GM12878 (cell line): ENCODE data around the gene POLD1. TPM values are rescaled to one million over a fixed set of nuclear protein-coding genes. Genes with fewer than 3 reads are reported as not detected.

Experiments
- BACH1 ChIP-seq: fragments of 450-650 bp; IDR thresholded peaks from 2 replicates; pipeline ENCODE4 v1.6.1; 2017; ENCODE audit warnings: mild to moderate bottlenecking, borderline replicate concordance
- CHD4 ChIP-seq: fragments of 200-600 bp; sonication (generic); IDR thresholded peaks from 2 replicates; pipeline ENCODE4 v1.6.1; 2016; ENCODE audit warnings: mild to moderate bottlenecking
- CREM ChIP-seq: IDR thresholded peaks from 2 replicates; pipeline ENCODE4 v1.6.1; 2014; ENCODE audit warnings: antibody characterized with exemption, low read depth
- IKZF2 ChIP-seq, 2 experiments: fragments of 450-650 bp; IDR thresholded peaks; 2 replicates each; pipeline ENCODE4 v1.6.1; 2017; ENCODE audit warnings: mild to moderate bottlenecking in 2 of 2, moderate library complexity in 2 of 2
- IRF5 ChIP-seq: fragments of 450-650 bp; IDR thresholded peaks from 2 replicates; pipeline ENCODE4 v1.6.1; 2017; ENCODE audit warnings: borderline replicate concordance
- KLF5 ChIP-seq: fragments of 450-650 bp; IDR thresholded peaks from 2 replicates; pipeline ENCODE4 v1.6.1; 2014; ENCODE audit warnings: mild to moderate bottlenecking; ENCODE audit not compliant: partially characterized antibody
- MTA3 ChIP-seq: IDR thresholded peaks from 2 replicates; pipeline ENCODE4 v1.6.1; 2012; ENCODE audit warnings: low read length, inconsistent platforms, borderline replicate concordance
- PAX8 ChIP-seq: fragments of 450-650 bp; IDR thresholded peaks from 2 replicates; pipeline ENCODE4 v1.6.1; 2017; ENCODE audit warnings: mild to moderate bottlenecking, moderate library complexity
- PML ChIP-seq: IDR thresholded peaks from 2 replicates; pipeline ENCODE4 v1.6.1; 2012; ENCODE audit warnings: low read length, inconsistent platforms
- POU2F2 ChIP-seq: IDR thresholded peaks from 3 replicates; pipeline ENCODE4 v1.6.1; 2011; ENCODE audit warnings: low read depth, mild to moderate bottlenecking, low read length, borderline replicate concordance
- RAD51 ChIP-seq: fragments of 450-650 bp; IDR thresholded peaks from 2 replicates; pipeline ENCODE4 v1.6.1; 2016; ENCODE audit warnings: moderate library complexity, mild to moderate bottlenecking, inconsistent platforms
- ZNF274 ChIP-seq: IDR thresholded peaks from one replicate; pipeline ENCODE4 v1.8.0; 2011; ENCODE audit not compliant: insufficient read length, insufficient read depth
- ZNF622 ChIP-seq: fragments of 450-650 bp; IDR thresholded peaks from 2 replicates; pipeline ENCODE4 v1.6.1; 2017; ENCODE audit warnings: mild to moderate bottlenecking, inconsistent platforms
- ZZZ3 ChIP-seq: IDR thresholded peaks from 2 replicates; pipeline ENCODE4 v1.6.1; 2011; ENCODE audit warnings: low read depth; ENCODE audit not compliant: control insufficient read depth, insufficient read length
- polyA plus RNA-seq, 11 experiments: library from polyadenylated mRNA; depleted of rRNA in 4 of 11; unstranded in 6 of 11; stranded (reverse) in 5 of 11; fragments of >200 nt; fragmentation: Nextera tagmentation in 4 of 11; fragmentation: Illumina TruSeq in 1 of 11; extraction: Ambion mirVana in 4 of 11; extraction: Trizol in 1 of 11; gene quantifications; 1 replicate in 1 of 11; 2 replicates in 10 of 11; pipeline versions ENCODE4 v1.2.1 to v1.2.3, GENCODE V29; 2011 to 2016; ENCODE audit warnings: inconsistent platforms in 2 of 11, missing spikeins in 2 of 11, low read depth in 1 of 11
- total RNA-seq, 4 experiments: library from RNA; depleted of rRNA in 3 of 4; stranded (reverse); fragments of >200 nt in 3 of 4; fragmentation: Illumina TruSeq in 1 of 4; extraction: Trizol in 1 of 4; gene quantifications; 2 replicates each; pipeline versions ENCODE4 v1.2.1 to v1.2.3, GENCODE V29; 2013 to 2021
- TF ChIP-seq, protein P1 (sequence below): fragments of 450-650 bp; formaldehyde crosslinking; IDR thresholded peaks from 2 replicates; pipeline ENCODE4 v1.4.0; 2020; ENCODE audit warnings: mild to moderate bottlenecking, moderate library complexity
- TF ChIP-seq, protein P2 (sequence below): fragments of 150-350 bp; IDR thresholded peaks from 2 replicates; pipeline ENCODE4 v1.6.1; 2016; ENCODE audit warnings: low read depth, low read length
- TF ChIP-seq, protein P3 (sequence below): IDR thresholded peaks from 2 replicates; pipeline ENCODE4 v1.6.1; 2011; ENCODE audit warnings: borderline replicate concordance, low read depth, mild to moderate bottlenecking, moderate library complexity, low read length; ENCODE audit not compliant: insufficient read depth, poor library complexity, severe bottlenecking

Gene POLD1
- total and polyA plus RNA-seq, 10 of the 15 experiments (the other 5 are each of a cell fraction or from before 2014, with no cell fraction given): 0.76 to 165 (median 63.4) TPM

GRCh38 chr19:50368649-50369570 is 15.2 kb upstream of the POLD1 start (continued):
- no peak for TF ChIP-seq MTA3
- TF ChIP-seq, protein P1, sequence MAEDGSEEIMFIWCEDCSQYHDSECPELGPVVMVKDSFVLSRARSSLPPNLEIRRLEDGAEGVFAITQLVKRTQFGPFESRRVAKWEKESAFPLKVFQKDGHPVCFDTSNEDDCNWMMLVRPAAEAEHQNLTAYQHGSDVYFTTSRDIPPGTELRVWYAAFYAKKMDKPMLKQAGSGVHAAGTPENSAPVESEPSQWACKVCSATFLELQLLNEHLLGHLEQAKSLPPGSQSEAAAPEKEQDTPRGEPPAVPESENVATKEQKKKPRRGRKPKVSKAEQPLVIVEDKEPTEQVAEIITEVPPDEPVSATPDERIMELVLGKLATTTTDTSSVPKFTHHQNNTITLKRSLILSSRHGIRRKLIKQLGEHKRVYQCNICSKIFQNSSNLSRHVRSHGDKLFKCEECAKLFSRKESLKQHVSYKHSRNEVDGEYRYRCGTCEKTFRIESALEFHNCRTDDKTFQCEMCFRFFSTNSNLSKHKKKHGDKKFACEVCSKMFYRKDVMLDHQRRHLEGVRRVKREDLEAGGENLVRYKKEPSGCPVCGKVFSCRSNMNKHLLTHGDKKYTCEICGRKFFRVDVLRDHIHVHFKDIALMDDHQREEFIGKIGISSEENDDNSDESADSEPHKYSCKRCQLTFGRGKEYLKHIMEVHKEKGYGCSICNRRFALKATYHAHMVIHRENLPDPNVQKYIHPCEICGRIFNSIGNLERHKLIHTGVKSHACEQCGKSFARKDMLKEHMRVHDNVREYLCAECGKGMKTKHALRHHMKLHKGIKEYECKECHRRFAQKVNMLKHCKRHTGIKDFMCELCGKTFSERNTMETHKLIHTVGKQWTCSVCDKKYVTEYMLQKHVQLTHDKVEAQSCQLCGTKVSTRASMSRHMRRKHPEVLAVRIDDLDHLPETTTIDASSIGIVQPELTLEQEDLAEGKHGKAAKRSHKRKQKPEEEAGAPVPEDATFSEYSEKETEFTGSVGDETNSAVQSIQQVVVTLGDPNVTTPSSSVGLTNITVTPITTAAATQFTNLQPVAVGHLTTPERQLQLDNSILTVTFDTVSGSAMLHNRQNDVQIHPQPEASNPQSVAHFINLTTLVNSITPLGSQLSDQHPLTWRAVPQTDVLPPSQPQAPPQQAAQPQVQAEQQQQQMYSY (CRISPR knock-in tag): 0 out of 2 replicates have a peak, but pooled peaks have one; percentile 31
- TF ChIP-seq IRF5: no peak
- TF ChIP-seq RAD51: peak; percentile 98
- TF ChIP-seq ZZZ3: no peak
- 0 out of 3 replicates have a peak, but pooled peaks have one; percentile 9 for TF ChIP-seq POU2F2
- TF ChIP-seq, protein P2, sequence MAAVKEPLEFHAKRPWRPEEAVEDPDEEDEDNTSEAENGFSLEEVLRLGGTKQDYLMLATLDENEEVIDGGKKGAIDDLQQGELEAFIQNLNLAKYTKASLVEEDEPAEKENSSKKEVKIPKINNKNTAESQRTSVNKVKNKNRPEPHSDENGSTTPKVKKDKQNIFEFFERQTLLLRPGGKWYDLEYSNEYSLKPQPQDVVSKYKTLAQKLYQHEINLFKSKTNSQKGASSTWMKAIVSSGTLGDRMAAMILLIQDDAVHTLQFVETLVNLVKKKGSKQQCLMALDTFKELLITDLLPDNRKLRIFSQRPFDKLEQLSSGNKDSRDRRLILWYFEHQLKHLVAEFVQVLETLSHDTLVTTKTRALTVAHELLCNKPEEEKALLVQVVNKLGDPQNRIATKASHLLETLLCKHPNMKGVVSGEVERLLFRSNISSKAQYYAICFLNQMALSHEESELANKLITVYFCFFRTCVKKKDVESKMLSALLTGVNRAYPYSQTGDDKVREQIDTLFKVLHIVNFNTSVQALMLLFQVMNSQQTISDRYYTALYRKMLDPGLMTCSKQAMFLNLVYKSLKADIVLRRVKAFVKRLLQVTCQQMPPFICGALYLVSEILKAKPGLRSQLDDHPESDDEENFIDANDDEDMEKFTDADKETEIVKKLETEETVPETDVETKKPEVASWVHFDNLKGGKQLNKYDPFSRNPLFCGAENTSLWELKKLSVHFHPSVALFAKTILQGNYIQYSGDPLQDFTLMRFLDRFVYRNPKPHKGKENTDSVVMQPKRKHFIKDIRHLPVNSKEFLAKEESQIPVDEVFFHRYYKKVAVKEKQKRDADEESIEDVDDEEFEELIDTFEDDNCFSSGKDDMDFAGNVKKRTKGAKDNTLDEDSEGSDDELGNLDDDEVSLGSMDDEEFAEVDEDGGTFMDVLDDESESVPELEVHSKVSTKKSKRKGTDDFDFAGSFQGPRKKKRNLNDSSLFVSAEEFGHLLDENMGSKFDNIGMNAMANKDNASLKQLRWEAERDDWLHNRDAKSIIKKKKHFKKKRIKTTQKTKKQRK: no peak
- no peak for TF ChIP-seq ZNF622
- TF ChIP-seq IKZF2 (IDR thresholded peaks at IDR 0.05): peak; percentile 99
- TF ChIP-seq BACH1: no peak
- no peak for TF ChIP-seq ZNF274
- TF ChIP-seq PML: no peak
- TF ChIP-seq KLF5: no peak
- TF ChIP-seq, protein P3, sequence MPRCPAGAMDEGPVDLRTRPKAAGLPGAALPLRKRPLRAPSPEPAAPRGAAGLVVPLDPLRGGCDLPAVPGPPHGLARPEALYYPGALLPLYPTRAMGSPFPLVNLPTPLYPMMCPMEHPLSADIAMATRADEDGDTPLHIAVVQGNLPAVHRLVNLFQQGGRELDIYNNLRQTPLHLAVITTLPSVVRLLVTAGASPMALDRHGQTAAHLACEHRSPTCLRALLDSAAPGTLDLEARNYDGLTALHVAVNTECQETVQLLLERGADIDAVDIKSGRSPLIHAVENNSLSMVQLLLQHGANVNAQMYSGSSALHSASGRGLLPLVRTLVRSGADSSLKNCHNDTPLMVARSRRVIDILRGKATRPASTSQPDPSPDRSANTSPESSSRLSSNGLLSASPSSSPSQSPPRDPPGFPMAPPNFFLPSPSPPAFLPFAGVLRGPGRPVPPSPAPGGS: no peak
- no peak for TF ChIP-seq PAX8
- TF ChIP-seq CREM: no peak
- TF ChIP-seq CHD4: no peak
